Lower lobe of right lung (tissue), 2 donors: ENCODE measurements around the gene KIAA1191. TPM values are rescaled to one million over a fixed set of nuclear protein-coding genes. Genes with fewer than 3 reads are reported as not detected.

Source experiments
- ATAC-seq, 2 donors: fragments of 200-7000 bp; cut with Tn5 transposase; one replicate each; pipeline ENCODE4 v1.9.1; 2020 to 2022; ENCODE audit warnings: mild to moderate bottlenecking in 2 of 2, moderate library complexity in 2 of 2
- DNase-seq: peaks from one replicate; pipeline ENCODE4 v3.0.0-alpha.2; 2020
- H3K27ac ChIP-seq: fragments of 200-600 bp; one replicate; pipeline ENCODE4 v1.8.0; 2022
- H3K27me3 ChIP-seq: fragments of 200-600 bp; one replicate; pipeline ENCODE4 v1.8.0; 2022; ENCODE audit warnings: low read depth
- H3K36me3 ChIP-seq: fragments of 200-600 bp; one replicate; pipeline ENCODE4 v1.8.0; 2022; ENCODE audit warnings: mild to moderate bottlenecking
- H3K4me1 ChIP-seq: fragments of 200-600 bp; one replicate; pipeline ENCODE4 v1.8.0; 2022
- H3K4me3 ChIP-seq: fragments of 200-600 bp; one replicate; pipeline ENCODE4 v1.8.0; 2022; ENCODE audit warnings: mild to moderate bottlenecking
- H3K9me3 ChIP-seq: fragments of 200-600 bp; one replicate; pipeline ENCODE4 v1.8.0; 2022
- intact Hi-C: fragments of 100-400 bp; cut with DNase I; formaldehyde crosslinking; loops from one replicate; pipeline ENCODE4 v1.11.0; 2022
- total RNA-seq: library from RNA; stranded (reverse); fragmentation: NEBNext Ultra II Directional; extraction: Animal tissue kit (Norgen Biotek cat#: 25700); gene quantifications from one replicate; pipeline ENCODE4 v1.2.1, GENCODE V29; 2021
- TF ChIP-seq, protein P1 (sequence below): fragments of 200-600 bp; IDR thresholded peaks from one replicate; pipeline ENCODE4 v1.8.0; 2022; ENCODE audit warnings: antibody characterized with exemption, mild to moderate bottlenecking
- donor health status: DM: no; HTN: yes; CAD: no; lungs with severe emphysema.

The KIAA1191 gene
- total RNA-seq, 1 donor from 2014 or later: 88.9 TPM

- H3K36me3 ChIP-seq: peaks cover 100% of the 10 kb centered on the region
- H3K27me3 ChIP-seq: no peaks in the 10 kb centered on the region
- intact Hi-C loops: no loop called here
- ATAC-seq (peak; percentile 81 to 91), DNase-seq (peak; percentile 57)
- H3K4me1 ChIP-seq: peaks cover 3% of the 10 kb centered on the region
- no peak overlapping the region for H3K4me3 ChIP-seq
- TF ChIP-seq, protein P1, sequence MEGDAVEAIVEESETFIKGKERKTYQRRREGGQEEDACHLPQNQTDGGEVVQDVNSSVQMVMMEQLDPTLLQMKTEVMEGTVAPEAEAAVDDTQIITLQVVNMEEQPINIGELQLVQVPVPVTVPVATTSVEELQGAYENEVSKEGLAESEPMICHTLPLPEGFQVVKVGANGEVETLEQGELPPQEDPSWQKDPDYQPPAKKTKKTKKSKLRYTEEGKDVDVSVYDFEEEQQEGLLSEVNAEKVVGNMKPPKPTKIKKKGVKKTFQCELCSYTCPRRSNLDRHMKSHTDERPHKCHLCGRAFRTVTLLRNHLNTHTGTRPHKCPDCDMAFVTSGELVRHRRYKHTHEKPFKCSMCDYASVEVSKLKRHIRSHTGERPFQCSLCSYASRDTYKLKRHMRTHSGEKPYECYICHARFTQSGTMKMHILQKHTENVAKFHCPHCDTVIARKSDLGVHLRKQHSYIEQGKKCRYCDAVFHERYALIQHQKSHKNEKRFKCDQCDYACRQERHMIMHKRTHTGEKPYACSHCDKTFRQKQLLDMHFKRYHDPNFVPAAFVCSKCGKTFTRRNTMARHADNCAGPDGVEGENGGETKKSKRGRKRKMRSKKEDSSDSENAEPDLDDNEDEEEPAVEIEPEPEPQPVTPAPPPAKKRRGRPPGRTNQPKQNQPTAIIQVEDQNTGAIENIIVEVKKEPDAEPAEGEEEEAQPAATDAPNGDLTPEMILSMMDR: no peak
- H3K9me3 ChIP-seq: no peaks in the 10 kb centered on the region
- H3K27ac ChIP-seq: no peak overlapping the region
These were observed 11.1 kb downstream of the KIAA1191 start for GRCh38 chr5:176350416-176350815.

DNA sequence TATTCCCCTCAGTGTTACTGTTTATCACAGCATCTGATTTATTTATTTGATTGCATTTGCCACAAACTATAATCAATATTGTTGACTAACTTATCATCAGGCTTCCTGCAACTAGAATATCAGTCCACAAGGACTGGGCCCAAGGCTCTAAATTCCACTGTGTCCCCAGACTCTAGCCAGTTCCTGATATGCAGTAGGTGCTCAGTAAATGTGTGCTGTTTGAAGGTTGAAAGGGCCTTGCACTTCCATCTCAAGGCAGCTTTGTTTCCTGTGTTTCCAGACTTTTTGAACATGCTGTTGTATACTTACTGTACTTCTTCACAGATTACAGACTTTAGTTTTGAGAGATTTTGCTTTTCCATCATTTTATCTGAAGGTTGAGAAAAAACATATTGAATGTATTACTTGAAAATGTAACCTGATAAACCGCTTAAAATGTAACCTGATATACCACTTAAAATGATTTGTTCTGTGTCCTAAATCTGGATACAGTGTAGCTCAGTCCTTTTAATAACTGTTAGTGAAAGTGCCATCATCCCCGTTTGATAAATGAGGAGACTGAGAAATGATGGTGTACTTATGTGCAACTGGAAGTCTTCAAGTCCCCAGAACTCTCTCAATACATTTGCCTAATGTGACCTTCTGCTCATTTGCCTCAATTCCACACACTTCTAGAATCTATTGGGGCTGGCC, 18.7 kb downstream of the KIAA1191 start:
- DNase-seq (no peak), ATAC-seq (no peak)
- no peaks in the 10 kb centered on the region for H3K4me1 ChIP-seq
- intact Hi-C loops: no loop called here
- no peaks in the 10 kb centered on the region for H3K9me3 ChIP-seq
- H3K36me3 ChIP-seq: peaks cover 62% of the 10 kb centered on the region
- H3K27ac ChIP-seq: no peak overlapping the region
- H3K27me3 ChIP-seq: no peaks in the 10 kb centered on the region
- TF ChIP-seq, protein P1: no peak
- no peak overlapping the region for H3K4me3 ChIP-seq

DNA sequence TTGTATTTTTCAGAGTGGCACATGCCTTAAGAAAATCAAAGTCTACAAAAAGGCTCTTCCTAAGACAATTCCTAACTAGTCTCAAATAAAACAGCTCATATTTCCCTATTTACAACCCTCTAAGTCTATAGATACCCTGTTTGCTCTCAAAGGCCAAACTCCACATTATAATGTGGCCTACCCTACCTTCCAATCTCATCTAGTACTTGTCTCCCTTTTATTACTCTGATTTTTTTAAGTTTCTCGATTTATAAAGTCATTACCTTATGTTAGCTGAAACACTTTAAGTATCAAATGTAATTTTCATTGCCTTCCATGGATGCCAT, 19.4 kb downstream of the KIAA1191 start:
- no peaks in the 10 kb centered on the region for H3K9me3 ChIP-seq
- intact Hi-C loops: no loop called here
- H3K36me3 ChIP-seq: peaks cover 62% of the 10 kb centered on the region
- H3K4me1 ChIP-seq: no peaks in the 10 kb centered on the region
- H3K4me3 ChIP-seq: no peak overlapping the region
- ATAC-seq (no peak), DNase-seq (no peak)
- no peaks in the 10 kb centered on the region for H3K27me3 ChIP-seq
- TF ChIP-seq, protein P1: no peak
- no peak overlapping the region for H3K27ac ChIP-seq

DNA sequence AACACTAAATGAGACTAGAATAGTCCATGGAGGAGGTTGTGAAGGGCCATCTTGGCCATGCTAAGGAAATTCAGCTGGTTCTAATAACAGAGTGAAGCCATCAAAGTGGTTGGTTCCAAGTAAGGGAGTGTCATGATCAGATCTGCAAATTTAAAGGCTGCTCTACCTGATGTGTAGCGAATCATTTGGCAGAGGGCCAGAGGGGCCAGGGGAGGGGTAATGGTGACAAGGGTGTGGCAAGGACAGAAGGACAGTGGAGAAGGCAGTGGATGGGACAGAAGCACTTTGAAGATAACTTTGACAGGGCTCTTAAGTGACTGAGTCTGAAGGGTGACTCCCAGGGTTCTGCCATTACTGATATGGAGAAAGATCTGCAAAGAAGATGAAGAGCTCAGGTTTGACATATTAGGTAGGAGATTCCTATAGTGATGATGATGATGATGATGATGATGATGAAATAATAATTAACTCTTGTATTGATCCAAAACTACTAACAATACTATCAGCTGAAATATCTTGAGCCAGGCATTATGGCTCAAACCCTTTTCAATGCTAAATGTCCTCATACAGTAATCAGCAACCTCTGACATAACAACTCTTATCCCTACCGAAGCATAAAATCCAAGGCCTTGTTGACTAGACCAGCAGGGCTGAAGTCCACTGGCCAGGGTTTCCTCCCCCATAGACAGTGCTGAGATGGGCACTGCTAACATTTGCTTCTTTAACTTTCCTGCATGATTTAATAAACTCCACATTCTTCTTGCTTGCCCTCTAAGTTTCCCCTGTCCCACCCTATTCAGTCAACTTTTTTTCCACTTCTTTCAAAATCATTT, 20.0 kb downstream of the KIAA1191 start:
- H3K4me1 ChIP-seq: no peaks in the 10 kb centered on the region
- no peaks in the 10 kb centered on the region for H3K27me3 ChIP-seq
- H3K27ac ChIP-seq: no peak overlapping the region
- H3K4me3 ChIP-seq: no peak overlapping the region
- intact Hi-C loops: no loop called here
- ATAC-seq (no peak), DNase-seq (no peak)
- TF ChIP-seq, protein P1: no peak
- H3K9me3 ChIP-seq: no peaks in the 10 kb centered on the region
- peaks cover 62% of the 10 kb centered on the region for H3K36me3 ChIP-seq

DNA sequence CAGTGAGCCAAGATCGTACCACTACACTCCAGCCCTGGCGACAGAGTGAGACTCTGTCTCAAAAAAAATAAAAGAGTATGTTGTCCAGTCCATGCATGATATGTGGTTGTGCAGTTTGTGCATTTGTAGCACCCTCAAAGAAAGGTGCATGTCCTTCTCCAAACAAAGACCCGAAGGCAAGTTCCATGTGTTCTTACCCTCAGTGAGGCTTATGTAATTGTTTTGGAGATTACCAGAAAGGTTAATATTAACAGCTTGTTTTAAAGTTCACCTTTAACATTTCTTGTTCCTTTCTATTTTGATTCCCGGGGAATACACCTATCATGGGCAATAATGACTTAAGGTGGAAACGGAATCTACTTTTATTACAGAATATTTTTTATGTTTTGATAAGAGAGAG, 22.3 kb downstream of the KIAA1191 start:
- no peaks in the 10 kb centered on the region for H3K4me1 ChIP-seq
- ATAC-seq (no peak), DNase-seq (no peak)
- peaks cover 45% of the 10 kb centered on the region for H3K36me3 ChIP-seq
- TF ChIP-seq, protein P1: no peak
- H3K4me3 ChIP-seq: no peak overlapping the region
- H3K27me3 ChIP-seq: no peaks in the 10 kb centered on the region
- no peak overlapping the region for H3K27ac ChIP-seq
- no peaks in the 10 kb centered on the region for H3K9me3 ChIP-seq
- intact Hi-C loops: no loop called here
